22Rv1 (cell line): Measurements from ENCODE around the gene SFTPD.

Experiments
- H3K27ac ChIP-seq: fragments of 450-650 bp; 2 replicates; pipeline ENCODE4 v1.5.1; 2017
- ZFX ChIP-seq: fragments of 450-650 bp; IDR thresholded peaks from 2 replicates; pipeline ENCODE4 v1.6.1; 2017; ENCODE audit warnings: antibody characterized with exemption, borderline replicate concordance
- TF ChIP-seq, protein P1 (sequence below): fragments of 450-650 bp; IDR thresholded peaks from 2 replicates; pipeline ENCODE4 v1.5.1; 2017; ENCODE audit warnings: mild to moderate bottlenecking

Gene SFTPD

DNA sequence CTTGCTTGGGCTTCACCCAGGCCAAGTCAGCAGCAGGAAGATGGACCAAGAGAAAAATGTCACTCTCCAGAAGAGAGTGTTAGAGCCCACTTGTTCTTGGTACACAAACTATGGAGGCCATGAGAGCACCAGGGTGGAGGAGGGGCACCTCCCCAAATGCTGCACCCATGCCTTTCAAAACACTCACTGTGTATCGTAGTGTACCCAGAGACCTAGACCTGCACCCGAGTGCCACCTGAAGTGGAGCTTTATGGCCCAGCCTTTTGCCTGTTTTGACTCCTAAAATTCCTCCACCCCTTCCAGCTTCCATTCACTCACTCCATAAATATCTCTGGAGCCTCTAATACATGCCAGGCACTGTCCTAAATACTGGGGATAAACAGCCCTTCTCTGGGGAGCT, 5.0 kb downstream of the SFTPD start:
- no peak overlapping the region for H3K27ac ChIP-seq
- TF ChIP-seq, protein P1, sequence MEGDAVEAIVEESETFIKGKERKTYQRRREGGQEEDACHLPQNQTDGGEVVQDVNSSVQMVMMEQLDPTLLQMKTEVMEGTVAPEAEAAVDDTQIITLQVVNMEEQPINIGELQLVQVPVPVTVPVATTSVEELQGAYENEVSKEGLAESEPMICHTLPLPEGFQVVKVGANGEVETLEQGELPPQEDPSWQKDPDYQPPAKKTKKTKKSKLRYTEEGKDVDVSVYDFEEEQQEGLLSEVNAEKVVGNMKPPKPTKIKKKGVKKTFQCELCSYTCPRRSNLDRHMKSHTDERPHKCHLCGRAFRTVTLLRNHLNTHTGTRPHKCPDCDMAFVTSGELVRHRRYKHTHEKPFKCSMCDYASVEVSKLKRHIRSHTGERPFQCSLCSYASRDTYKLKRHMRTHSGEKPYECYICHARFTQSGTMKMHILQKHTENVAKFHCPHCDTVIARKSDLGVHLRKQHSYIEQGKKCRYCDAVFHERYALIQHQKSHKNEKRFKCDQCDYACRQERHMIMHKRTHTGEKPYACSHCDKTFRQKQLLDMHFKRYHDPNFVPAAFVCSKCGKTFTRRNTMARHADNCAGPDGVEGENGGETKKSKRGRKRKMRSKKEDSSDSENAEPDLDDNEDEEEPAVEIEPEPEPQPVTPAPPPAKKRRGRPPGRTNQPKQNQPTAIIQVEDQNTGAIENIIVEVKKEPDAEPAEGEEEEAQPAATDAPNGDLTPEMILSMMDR, result no peak
- TF ChIP-seq ZFX, result no peak

DNA sequence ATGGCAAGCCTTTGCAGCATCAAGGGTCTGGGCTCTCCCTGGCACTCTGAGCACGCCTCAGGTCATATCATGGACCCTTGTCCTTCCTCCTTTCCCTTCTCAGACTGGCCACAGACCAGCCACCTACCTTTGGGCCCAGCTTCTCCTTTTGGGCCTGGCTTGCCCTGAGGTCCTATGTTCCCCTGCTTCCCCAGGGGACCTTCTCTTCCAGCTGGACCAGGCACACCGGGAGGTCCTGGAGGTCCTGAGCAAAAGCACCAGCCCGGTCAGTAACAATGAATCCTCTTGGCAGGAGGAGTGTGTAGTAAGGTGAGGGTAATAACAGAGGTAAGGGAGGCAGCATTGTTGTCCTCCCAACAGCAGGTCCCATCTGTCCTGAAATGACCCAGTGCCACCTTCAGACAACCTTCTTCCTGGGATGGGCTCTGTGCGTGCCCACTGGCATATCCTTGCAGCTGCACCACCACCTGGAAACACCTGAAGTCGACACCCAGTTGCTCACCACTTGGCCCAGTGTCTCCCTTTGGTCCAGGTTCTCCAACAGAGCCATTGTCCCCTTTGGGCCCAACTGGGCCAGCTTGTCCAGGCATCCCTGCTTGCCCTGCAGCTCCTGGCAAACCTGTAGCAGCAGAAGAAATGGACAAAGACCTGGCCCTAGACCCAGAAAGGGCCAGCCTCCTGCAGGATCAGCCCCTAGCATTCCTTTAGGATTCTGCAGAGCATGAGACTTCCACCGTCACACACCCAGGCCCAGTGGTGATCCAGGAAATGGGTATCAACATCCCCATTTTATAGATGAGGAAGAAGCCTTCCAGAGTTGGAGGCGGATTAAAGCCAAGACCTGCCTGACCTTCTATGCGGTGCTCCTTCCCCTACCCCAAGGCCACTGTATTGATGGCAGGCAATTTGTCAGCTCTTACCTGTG, 6.4 kb downstream of the SFTPD start:
- no peak for TF ChIP-seq ZFX
- TF ChIP-seq, protein P1, result no peak
- no peak overlapping the region for H3K27ac ChIP-seq

DNA sequence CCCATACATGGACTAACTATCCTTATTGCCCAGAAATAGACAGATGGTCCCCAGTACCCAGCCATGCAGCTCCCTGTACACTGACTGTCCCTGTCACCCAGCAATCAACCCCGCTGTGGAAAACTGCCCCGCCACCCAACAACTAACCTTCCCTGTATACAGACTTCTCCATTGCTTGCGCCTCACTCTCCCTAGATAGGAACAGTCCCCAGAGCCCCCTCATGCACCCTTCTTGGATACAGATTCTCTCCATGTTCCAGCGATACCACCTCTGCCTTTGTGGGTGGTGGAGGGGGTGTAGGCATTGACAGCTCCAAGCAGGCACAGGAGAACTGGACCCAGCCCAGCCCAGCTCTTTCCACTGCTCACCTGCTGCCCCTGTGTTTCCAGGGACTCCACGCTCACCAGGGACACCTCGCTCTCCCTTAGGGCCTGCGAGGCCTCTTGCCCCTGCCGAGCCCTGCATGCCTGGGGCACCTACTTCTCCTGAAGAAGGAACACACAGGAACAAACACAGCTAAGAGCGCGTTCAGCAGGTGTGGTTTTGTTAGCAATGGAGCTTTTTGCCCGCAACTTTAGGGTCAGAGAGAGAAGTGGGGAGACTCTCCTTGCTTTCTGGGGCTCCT, 7.2 kb downstream of the SFTPD start:
- H3K27ac ChIP-seq, result no peak overlapping the region
- TF ChIP-seq ZFX, result no peak
- TF ChIP-seq, protein P1, result no peak

DNA sequence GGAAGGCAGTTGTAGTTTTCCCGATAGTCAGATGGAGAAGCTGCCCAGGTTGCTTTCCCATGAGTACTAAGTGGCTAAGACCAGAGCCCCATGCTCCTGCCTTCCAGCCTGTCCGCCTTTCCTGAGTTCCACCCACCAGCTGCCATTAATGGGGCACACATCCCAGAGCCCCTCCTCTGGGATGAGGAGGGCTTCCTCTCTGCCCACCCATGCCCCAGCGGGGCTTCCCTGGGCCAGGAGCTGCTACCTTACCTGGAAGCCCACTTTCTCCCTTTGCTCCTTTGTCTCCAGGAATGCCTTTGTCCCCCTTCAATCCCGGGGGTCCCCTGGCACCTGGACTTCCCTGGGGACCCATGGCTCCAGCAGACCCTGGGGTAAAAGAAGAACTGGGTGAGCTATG, 7.8 kb downstream of the SFTPD start:
- no peak for TF ChIP-seq ZFX
- TF ChIP-seq, protein P1, result no peak
- no peak overlapping the region for H3K27ac ChIP-seq

DNA sequence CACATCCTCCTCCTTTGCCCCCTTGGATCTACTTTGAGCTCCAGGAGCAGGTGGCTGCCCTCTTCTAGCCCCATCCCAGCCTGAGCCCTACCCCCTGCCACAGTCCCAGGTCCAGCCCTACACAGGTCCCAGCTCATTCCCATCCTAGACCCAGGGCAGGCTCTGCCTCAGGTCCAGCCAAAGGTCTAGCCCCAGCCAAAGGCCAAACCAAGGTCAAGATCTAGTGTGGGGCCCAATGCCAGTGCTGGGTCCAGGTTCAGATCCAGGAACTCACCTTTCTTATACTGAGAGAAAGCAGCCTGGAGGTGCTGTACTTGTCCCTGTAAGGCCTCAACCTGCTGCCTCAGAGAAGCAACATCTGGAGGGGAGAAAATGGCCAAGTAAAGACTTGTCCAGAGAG, 8.5 kb downstream of the SFTPD start:
- H3K27ac ChIP-seq, result no peak overlapping the region
- no peak for TF ChIP-seq ZFX
- TF ChIP-seq, protein P1, result no peak

DNA sequence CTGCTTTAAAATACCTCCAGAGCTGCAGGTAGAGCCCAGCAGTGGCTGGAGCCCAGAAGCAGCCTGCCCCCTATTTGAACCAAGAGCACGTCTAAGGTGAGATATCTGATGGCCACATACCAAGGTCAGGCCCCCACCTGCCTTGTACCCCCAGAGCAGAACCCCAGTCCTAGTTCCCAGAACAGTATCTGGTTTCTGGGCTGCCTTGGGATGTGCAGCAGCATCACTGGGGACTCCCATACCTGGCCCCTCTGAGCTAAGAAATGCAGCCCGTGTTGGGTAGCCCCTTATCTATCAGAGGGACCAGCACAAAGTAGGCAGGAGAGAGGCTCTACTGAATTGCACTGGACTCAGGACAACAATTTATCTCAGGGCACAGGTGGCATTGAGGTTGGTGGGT, 8.9 kb downstream of the SFTPD start:
- TF ChIP-seq ZFX, result no peak

DNA sequence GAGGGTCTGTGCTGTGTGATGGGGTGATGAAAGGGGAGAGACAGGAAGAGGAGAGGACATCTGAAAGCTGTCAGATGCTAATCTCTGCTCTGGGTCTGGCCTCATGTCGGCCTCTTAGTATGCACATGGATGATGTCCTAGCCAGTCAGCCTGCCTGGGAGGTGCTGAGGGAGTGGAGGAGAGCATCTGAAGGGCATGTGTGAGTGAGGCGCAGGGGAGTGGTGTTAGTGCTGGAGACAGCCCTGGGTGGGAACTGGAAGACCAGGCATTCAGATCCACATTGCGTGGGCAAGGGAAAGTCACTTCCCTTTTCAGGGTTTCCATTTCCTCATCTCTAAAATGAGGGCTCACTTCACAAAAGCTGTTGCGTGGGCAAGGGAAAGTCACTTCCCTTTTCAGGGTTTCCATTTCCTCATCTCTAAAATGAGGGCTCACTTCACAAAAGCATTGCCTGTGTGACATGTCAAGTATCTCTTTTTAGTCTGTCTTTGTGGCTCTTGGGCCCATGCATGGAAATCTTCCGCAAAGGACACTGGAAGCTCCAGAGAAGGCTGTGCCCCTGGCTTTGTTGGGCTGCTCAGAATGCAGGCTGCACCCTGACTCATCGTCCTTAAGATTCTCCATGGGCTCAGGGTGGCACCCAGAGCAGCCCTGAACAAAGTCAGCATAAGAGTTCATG, 10.0 kb downstream of the SFTPD start:
- H3K27ac ChIP-seq, result no peak overlapping the region
- TF ChIP-seq, protein P1, result no peak
- no peak for TF ChIP-seq ZFX

More for the DNA sequence above, 8.9 kb downstream of the SFTPD start:
- H3K27ac ChIP-seq, result no peak overlapping the region
